A549 (cell line): ENCODE measurements around the gene FGGY. TPM values are rescaled to one million over a fixed set of nuclear protein-coding genes. Genes with fewer than 3 reads are reported as not detected.

Source experiments
- ATAC-seq, 2 experiments: fragments of 200-7000 bp in 1 of 2; fragments of >200 bp in 1 of 2; cut with Nextera tagmentation in 1 of 2; cut with Tn5 transposase in 1 of 2; 3 replicates each; pipeline versions ENCODE4 v1.8.0 to v1.9.1; 2018 to 2020; ENCODE audit warnings: mild to moderate bottlenecking in 1 of 2, moderate library complexity in 1 of 2
- CTCF ChIA-PET: fragments of 300-600 bp; sonication (Branson Sonifier 250); formaldehyde crosslinking; extraction: SDS; loops from one replicate; lab custom pipeline; 2021; ENCODE audit warnings: antibody characterized with exemption, inconsistent platforms; lab: Yijun Ruan, JAX
- POLR2A ChIA-PET: fragments of 350-600 bp; formaldehyde crosslinking; extraction: SDS; loops from one replicate; lab custom pipeline; 2021; ENCODE audit warnings: antibody characterized with exemption, inconsistent platforms; lab: Yijun Ruan, JAX
- DNase-seq, 2 experiments: peaks; one replicate each; pipeline versions ENCODE4 v3.0.0 to v3.0.0-alpha.2; 2011 to 2016; ENCODE audit warnings: low read depth in 1 of 2, low spot score in 1 of 2
- FAIRE-seq: peaks from 2 replicates; lab custom pipeline; 2011; peaks lifted over from hg19 to GRCh38; lab: Jason Lieb, UNC
- H3K27ac ChIP-seq, 2 experiments: fragments of >200 bp; sonication (Bioruptor Twin); formaldehyde crosslinking; 3 replicates each; pipeline ENCODE4 v1.5.1; 2016 to 2017
- H3K4me1 ChIP-seq: fragments of >200 bp; sonication (Bioruptor Twin); formaldehyde crosslinking; 3 replicates; pipeline ENCODE4 v1.6.1; 2016
- H3K4me2 ChIP-seq: fragments of >200 bp; sonication (Bioruptor Twin); formaldehyde crosslinking; 3 replicates; pipeline ENCODE4 v1.6.1; 2016
- H3K4me3 ChIP-seq: fragments of >200 bp; sonication (Bioruptor Twin); formaldehyde crosslinking; 3 replicates; pipeline ENCODE4 v1.5.1; 2016
- H3K9me3 ChIP-seq: fragments of >200 bp; sonication (Bioruptor Twin); formaldehyde crosslinking; 3 replicates; pipeline ENCODE4 v1.6.1; 2016
- CBX8 ChIP-seq: fragments of 200-600 bp; sonication (generic); IDR thresholded peaks from 2 replicates; pipeline ENCODE4 v1.6.1; 2016
- CHD4 ChIP-seq: fragments of 200-600 bp; sonication (generic); IDR thresholded peaks from 2 replicates; pipeline ENCODE4 v1.6.1; 2016; ENCODE audit warnings: antibody characterized with exemption, mild to moderate bottlenecking, borderline replicate concordance
- EP300 ChIP-seq, 2 experiments: fragments of >200 bp; sonication (Bioruptor Twin); formaldehyde crosslinking; IDR thresholded peaks; 2 replicates in 1 of 2; 3 replicates in 1 of 2; pipeline ENCODE4 v1.6.1; 2016 to 2017
- ESRRA ChIP-seq: fragments of 150-350 bp; IDR thresholded peaks from 2 replicates; pipeline ENCODE4 v1.6.1; 2014; ENCODE audit warnings: mild to moderate bottlenecking, low read length, borderline replicate concordance
- FOSL2 ChIP-seq, 2 experiments: fragments of 450-650 bp in 1 of 2; fragments of >200 bp in 1 of 2; sonication (Bioruptor Twin) in 1 of 2; formaldehyde crosslinking; IDR thresholded peaks; 2 replicates each; pipeline versions ENCODE4 v1.5.0 to v1.6.1; 2016 to 2020; ENCODE audit warnings: mild to moderate bottlenecking in 1 of 2, moderate library complexity in 1 of 2
- GATA3 ChIP-seq: IDR thresholded peaks from 2 replicates; pipeline ENCODE4 v1.6.1; 2012; ENCODE audit warnings: borderline replicate concordance
- HDAC2 ChIP-seq: fragments of 200-600 bp; sonication (generic); IDR thresholded peaks from 2 replicates; pipeline ENCODE4 v1.6.1; 2016
- HEYL ChIP-seq: fragments of 250-450 bp; sonication (Bioruptor Pico); IDR thresholded peaks from 2 replicates; pipeline ENCODE4 v1.8.0; 2021; ENCODE audit warnings: mild to moderate bottlenecking, moderate library complexity
- HOXA7 ChIP-seq: fragments of 250-450 bp; sonication (Bioruptor Pico); IDR thresholded peaks from 2 replicates; pipeline ENCODE4 v1.5.0; 2020; ENCODE audit warnings: mild to moderate bottlenecking, moderate library complexity
- MYC ChIP-seq: IDR thresholded peaks from 2 replicates; pipeline ENCODE4 v1.6.1; 2012; ENCODE audit warnings: mild to moderate bottlenecking, inconsistent platforms, low read length, improper control_type of control experiment, borderline replicate concordance
- NPAS2 ChIP-seq: fragments of 250-450 bp; sonication (Bioruptor Pico); IDR thresholded peaks from 2 replicates; pipeline ENCODE4 v1.8.0; 2022; ENCODE audit warnings: mild to moderate bottlenecking, moderate library complexity, borderline replicate concordance
- RARB ChIP-seq: fragments of 250-450 bp; sonication (Bioruptor Pico); IDR thresholded peaks from 2 replicates; pipeline ENCODE4 v1.8.0; 2021; ENCODE audit warnings: mild to moderate bottlenecking, moderate library complexity
- RCOR1 ChIP-seq: fragments of 150-350 bp; IDR thresholded peaks from 2 replicates; pipeline ENCODE4 v1.6.1; 2014; ENCODE audit warnings: antibody characterized with exemption, low read length, low read depth
- RNF2 ChIP-seq: fragments of 200-600 bp; sonication (generic); IDR thresholded peaks from 2 replicates; pipeline ENCODE4 v1.6.1; 2016; ENCODE audit warnings: low read depth, mild to moderate bottlenecking, antibody characterized with exemption, moderate library complexity, borderline replicate concordance
- SMC3 ChIP-seq: fragments of >200 bp; sonication (Bioruptor Twin); formaldehyde crosslinking; IDR thresholded peaks from 3 replicates; pipeline ENCODE4 v1.6.1; 2018; ENCODE audit warnings: inconsistent platforms
- TFCP2L1 ChIP-seq: fragments of 250-450 bp; sonication (Bioruptor Pico); IDR thresholded peaks from 2 replicates; pipeline ENCODE4 v1.5.0; 2021; ENCODE audit warnings: mild to moderate bottlenecking
- TP53 ChIP-seq: fragments of 250-450 bp; sonication (Bioruptor Pico); IDR thresholded peaks from 2 replicates; pipeline ENCODE4 v1.5.0; 2021; ENCODE audit warnings: mild to moderate bottlenecking, moderate library complexity
- ZNF302 ChIP-seq: fragments of 250-450 bp; sonication (Bioruptor Pico); IDR thresholded peaks from 2 replicates; pipeline ENCODE4 v1.9.0; 2021; ENCODE audit warnings: inconsistent platforms, mild to moderate bottlenecking, moderate library complexity
- WGBS: methylation state at CpG from one replicate; pipeline ENCODE4 v1.1.6; 2017; ENCODE audit errors: missing lambda C conversion rate; 5-methylcytosine and 5-hydroxymethylcytosine counted together
- polyA plus RNA-seq, 4 experiments: library from polyadenylated mRNA; depleted of rRNA in 3 of 4; stranded (reverse); fragments of >200 nt; fragmentation: RNase III in 1 of 4; extraction: RNeasy Plus Mini Kit Qiagen cat#74134 plus additional on column Dnase treatment in 1 of 4; gene quantifications; 2 replicates in 3 of 4; 3 replicates in 1 of 4; pipeline ENCODE4 v1.2.3, GENCODE V29; 2011 to 2017
- TF ChIP-seq, protein P1 (sequence below): IDR thresholded peaks from 2 replicates; pipeline ENCODE4 v1.6.1; 2012; ENCODE audit warnings: low read depth, borderline replicate concordance
- TF ChIP-seq, protein P2 (sequence below): IDR thresholded peaks from 2 replicates; pipeline ENCODE4 v1.6.1; 2012
- TF ChIP-seq, protein P3 (sequence below): fragments of 200-600 bp; sonication (generic); IDR thresholded peaks from 2 replicates; pipeline ENCODE4 v1.6.1; 2016; ENCODE audit warnings: antibody characterized with exemption, mild to moderate bottlenecking, moderate library complexity

The FGGY gene
- polyA plus RNA-seq, 2 of the 4 experiments (the other 2 are of a cell fraction) = 2.9 to 4.8 TPM

DNA sequence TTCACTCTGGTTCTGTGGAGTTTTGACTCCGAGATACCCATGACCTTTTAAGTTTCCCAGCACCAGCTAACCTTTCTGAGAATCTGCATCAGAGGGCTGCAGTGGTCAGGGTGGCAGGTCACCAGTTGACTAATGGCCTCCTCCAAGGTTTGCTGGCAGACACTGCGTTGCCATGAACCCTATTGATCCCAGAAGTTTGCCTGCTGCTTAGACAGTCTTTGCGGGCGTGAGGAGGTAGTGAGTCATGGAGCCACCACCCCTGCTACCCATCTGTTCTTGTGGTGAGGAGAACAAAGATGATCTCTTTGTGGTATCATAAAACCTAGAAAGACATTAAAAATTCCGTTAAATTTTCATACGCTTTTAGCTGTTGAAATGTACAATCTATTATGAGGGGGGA lies 180.4 kb downstream of the FGGY start:
- ChIA-PET POLR2A (no interaction called here), CTCF (no interaction called here)
- no peaks in the 10 kb centered on the region for H3K9me3 ChIP-seq
- H3K4me3 ChIP-seq = no peak overlapping the region
- FAIRE-seq = no peak
- 86% methylated on average over 6 of the region's 6 CpGs for WGBS
- no peak overlapping the region for H3K27ac ChIP-seq
- no peak overlapping the region for H3K4me2 ChIP-seq
- ATAC-seq = no peak
- TF ChIP-seq CHD4 = no peak
- TF ChIP-seq EP300 (IDR thresholded peaks at IDR 0.05) = no peak
- TF ChIP-seq HOXA7 (CRISPR knock-in tag) = no peak
- TF ChIP-seq SMC3 = no peak
- no peak for TF ChIP-seq HEYL (CRISPR knock-in tag)
- no peak for TF ChIP-seq RARB
- TF ChIP-seq RNF2 = no peak
- no peak for TF ChIP-seq TFCP2L1 (CRISPR knock-in tag)
- no peak for TF ChIP-seq GATA3
- TF ChIP-seq, protein P1, sequence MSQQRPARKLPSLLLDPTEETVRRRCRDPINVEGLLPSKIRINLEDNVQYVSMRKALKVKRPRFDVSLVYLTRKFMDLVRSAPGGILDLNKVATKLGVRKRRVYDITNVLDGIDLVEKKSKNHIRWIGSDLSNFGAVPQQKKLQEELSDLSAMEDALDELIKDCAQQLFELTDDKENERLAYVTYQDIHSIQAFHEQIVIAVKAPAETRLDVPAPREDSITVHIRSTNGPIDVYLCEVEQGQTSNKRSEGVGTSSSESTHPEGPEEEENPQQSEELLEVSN = no peak
- no peak for TF ChIP-seq ESRRA
- no peak for TF ChIP-seq ZNF302 (CRISPR knock-in tag)
- TF ChIP-seq RCOR1 = no peak
- peaks cover 10% of the 10 kb centered on the region for H3K4me1 ChIP-seq
- no peak for DNase-seq

DNA sequence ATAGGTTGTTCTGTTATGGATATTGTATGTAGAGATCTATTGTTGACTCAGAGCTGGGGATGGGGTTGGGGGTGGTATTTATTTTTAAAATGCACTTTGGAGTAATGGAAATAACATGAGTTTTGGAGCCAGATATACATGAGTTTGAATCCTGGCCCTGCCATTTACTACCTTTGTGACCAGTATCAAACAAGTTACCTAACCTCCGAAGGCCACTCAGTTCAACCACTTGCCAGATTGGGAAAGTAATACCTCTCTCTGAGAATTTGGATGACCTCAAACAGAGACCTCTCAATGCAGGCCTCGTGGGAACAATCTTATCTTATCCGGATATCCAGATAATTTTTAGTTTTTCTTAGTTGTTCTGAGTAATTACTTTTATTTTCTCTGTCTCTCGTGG lies 181.0 kb downstream of the FGGY start:
- ATAC-seq (no peak), DNase-seq (no peak)
- CTCF ChIA-PET = no interaction called here
- POLR2A ChIA-PET = no interaction called here
- Histone ChIP-seq H3K4me1 (peaks cover 10% of the 10 kb centered on the region), H3K9me3 (no peaks in the 10 kb centered on the region), H3K4me3 (no peak overlapping the region)
- WGBS = 68% methylated on average over 4 of the region's 4 CpGs
- TF ChIP-seq, protein P2, sequence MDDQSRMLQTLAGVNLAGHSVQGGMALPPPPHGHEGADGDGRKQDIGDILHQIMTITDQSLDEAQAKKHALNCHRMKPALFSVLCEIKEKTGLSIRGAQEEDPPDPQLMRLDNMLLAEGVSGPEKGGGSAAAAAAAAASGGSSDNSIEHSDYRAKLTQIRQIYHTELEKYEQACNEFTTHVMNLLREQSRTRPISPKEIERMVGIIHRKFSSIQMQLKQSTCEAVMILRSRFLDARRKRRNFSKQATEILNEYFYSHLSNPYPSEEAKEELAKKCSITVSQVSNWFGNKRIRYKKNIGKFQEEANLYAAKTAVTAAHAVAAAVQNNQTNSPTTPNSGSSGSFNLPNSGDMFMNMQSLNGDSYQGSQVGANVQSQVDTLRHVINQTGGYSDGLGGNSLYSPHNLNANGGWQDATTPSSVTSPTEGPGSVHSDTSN = no peak
- TF ChIP-seq HDAC2 = no peak
- no peak for TF ChIP-seq CBX8
- TF ChIP-seq TP53 (CRISPR knock-in tag) = no peak
- TF ChIP-seq, protein P1 = no peak
- TF ChIP-seq RCOR1 = no peak
- no peak for TF ChIP-seq MYC
- no peak for TF ChIP-seq FOSL2 (IDR thresholded peaks at IDR 0.05)
- TF ChIP-seq FOSL2 (CRISPR knock-in tag; IDR thresholded peaks at IDR 0.05) = no peak
- no peak for TF ChIP-seq ZNF302 (CRISPR knock-in tag)
- TF ChIP-seq, protein P3, sequence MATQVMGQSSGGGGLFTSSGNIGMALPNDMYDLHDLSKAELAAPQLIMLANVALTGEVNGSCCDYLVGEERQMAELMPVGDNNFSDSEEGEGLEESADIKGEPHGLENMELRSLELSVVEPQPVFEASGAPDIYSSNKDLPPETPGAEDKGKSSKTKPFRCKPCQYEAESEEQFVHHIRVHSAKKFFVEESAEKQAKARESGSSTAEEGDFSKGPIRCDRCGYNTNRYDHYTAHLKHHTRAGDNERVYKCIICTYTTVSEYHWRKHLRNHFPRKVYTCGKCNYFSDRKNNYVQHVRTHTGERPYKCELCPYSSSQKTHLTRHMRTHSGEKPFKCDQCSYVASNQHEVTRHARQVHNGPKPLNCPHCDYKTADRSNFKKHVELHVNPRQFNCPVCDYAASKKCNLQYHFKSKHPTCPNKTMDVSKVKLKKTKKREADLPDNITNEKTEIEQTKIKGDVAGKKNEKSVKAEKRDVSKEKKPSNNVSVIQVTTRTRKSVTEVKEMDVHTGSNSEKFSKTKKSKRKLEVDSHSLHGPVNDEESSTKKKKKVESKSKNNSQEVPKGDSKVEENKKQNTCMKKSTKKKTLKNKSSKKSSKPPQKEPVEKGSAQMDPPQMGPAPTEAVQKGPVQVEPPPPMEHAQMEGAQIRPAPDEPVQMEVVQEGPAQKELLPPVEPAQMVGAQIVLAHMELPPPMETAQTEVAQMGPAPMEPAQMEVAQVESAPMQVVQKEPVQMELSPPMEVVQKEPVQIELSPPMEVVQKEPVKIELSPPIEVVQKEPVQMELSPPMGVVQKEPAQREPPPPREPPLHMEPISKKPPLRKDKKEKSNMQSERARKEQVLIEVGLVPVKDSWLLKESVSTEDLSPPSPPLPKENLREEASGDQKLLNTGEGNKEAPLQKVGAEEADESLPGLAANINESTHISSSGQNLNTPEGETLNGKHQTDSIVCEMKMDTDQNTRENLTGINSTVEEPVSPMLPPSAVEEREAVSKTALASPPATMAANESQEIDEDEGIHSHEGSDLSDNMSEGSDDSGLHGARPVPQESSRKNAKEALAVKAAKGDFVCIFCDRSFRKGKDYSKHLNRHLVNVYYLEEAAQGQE = no peak
- TF ChIP-seq EP300 (IDR thresholded peaks at IDR 0.05) = no peak
- TF ChIP-seq NPAS2 (CRISPR knock-in tag) = no peak
- TF ChIP-seq, all 56 proteins: peak for 0
- Histone ChIP-seq H3K4me2 (no peak overlapping the region), H3K27ac (no peak overlapping the region)
- no peak for FAIRE-seq
